Osteoblast (primary cell): ENCODE data around the gene HCRTR1. TPM values are rescaled to one million over a fixed set of nuclear protein-coding genes. Genes with fewer than 3 reads are reported as not detected.

ENCODE experiments used
- DNase-seq: peaks from one replicate; pipeline ENCODE4 v3.0.0; 2011; ENCODE audit warnings: low spot score, mixed read lengths; ENCODE audit not compliant: insufficient read length; ENCODE audit errors: missing footprints
- H2AFZ ChIP-seq: 2 replicates; pipeline ENCODE4 v1.6.0; 2011; ENCODE audit warnings: mild to moderate bottlenecking, low read length
- H3K27ac ChIP-seq: 2 replicates; pipeline ENCODE4 v1.5.1; 2011; ENCODE audit warnings: mild to moderate bottlenecking, low read depth, low read length, moderate library complexity
- H3K27me3 ChIP-seq: 2 replicates; pipeline ENCODE4 v1.6.0; 2012; ENCODE audit warnings: mild to moderate bottlenecking, control low read depth, inconsistent platforms, low read length, moderate library complexity; ENCODE audit not compliant: insufficient read depth
- H3K36me3 ChIP-seq: 2 replicates; pipeline ENCODE4 v1.5.1; 2011; ENCODE audit warnings: mild to moderate bottlenecking, low read length, control low read depth, moderate library complexity; ENCODE audit not compliant: insufficient read depth
- H3K4me1 ChIP-seq: 2 replicates; pipeline ENCODE4 v1.5.1; 2011; ENCODE audit warnings: mild to moderate bottlenecking, low read length, control low read depth, moderate library complexity; ENCODE audit not compliant: insufficient read depth
- H3K4me2 ChIP-seq: 2 replicates; pipeline ENCODE4 v1.6.0; 2011; ENCODE audit warnings: mild to moderate bottlenecking, low read length; ENCODE audit not compliant: insufficient read depth
- H3K4me3 ChIP-seq: fragments of 200-600 bp; sonication (generic); 3 replicates; pipeline ENCODE4 v1.5.1; 2012; ENCODE audit warnings: mild to moderate bottlenecking, low read length, inconsistent platforms; ENCODE audit not compliant: insufficient read depth
- H3K79me2 ChIP-seq: 2 replicates; pipeline ENCODE4 v1.6.0; 2012; ENCODE audit warnings: mild to moderate bottlenecking, low read length, control low read depth, inconsistent platforms; ENCODE audit not compliant: insufficient read depth
- H3K9me3 ChIP-seq: 2 replicates; pipeline ENCODE4 v1.5.1; 2011; ENCODE audit warnings: low read depth, low read length, control low read depth
- H4K20me1 ChIP-seq: 2 replicates; pipeline ENCODE4 v1.6.0; 2012; ENCODE audit warnings: mild to moderate bottlenecking, low read length, control low read depth; ENCODE audit not compliant: insufficient read depth
- CTCF ChIP-seq: IDR thresholded peaks from 2 replicates; pipeline ENCODE4 v1.5.1; 2011; ENCODE audit warnings: mild to moderate bottlenecking, low read depth, low read length, moderate library complexity; ENCODE audit errors: extremely low read depth
- total RNA-seq: library from RNA; depleted of rRNA; stranded (reverse); fragments of >200 nt; gene quantifications from 2 replicates; pipeline ENCODE4 v1.2.3, GENCODE V29; 2012

Gene HCRTR1
- total RNA-seq, 1 donor, result not detected

- DNase-seq, result no peak
- Histone ChIP-seq H3K4me3 (no peak overlapping the region), H3K36me3 (no peaks in the 10 kb centered on the region), H3K79me2 (no peaks in the 10 kb centered on the region), H3K9me3 (no peaks in the 10 kb centered on the region), H4K20me1 (no peaks in the 10 kb centered on the region), H3K4me2 (no peak overlapping the region), H3K27ac (no peak overlapping the region), H2AFZ (no peak overlapping the region), H3K4me1 (peaks cover 7% of the 10 kb centered on the region), H3K27me3 (no peaks in the 10 kb centered on the region)
- TF ChIP-seq CTCF, result no peak
Measured at GRCh38 chr1:31620631-31621497, 3.4 kb downstream of the HCRTR1 start.

GRCh38 chr1:31621498-31621820, 4.0 kb downstream of the HCRTR1 start:
- no peaks in the 10 kb centered on the region for H3K79me2 ChIP-seq
- H3K9me3 ChIP-seq, result no peaks in the 10 kb centered on the region
- no peaks in the 10 kb centered on the region for H4K20me1 ChIP-seq
- DNase-seq, result no peak
- H3K4me1 ChIP-seq, result peaks cover 12% of the 10 kb centered on the region
- H3K27ac ChIP-seq, result no peak overlapping the region
- H3K27me3 ChIP-seq, result no peaks in the 10 kb centered on the region
- no peak overlapping the region for H2AFZ ChIP-seq
- no peak overlapping the region for H3K4me2 ChIP-seq
- H3K36me3 ChIP-seq, result no peaks in the 10 kb centered on the region
- TF ChIP-seq CTCF, result no peak
- H3K4me3 ChIP-seq, result no peak overlapping the region

- Histone ChIP-seq H2AFZ (no peak overlapping the region), H3K27ac (no peak overlapping the region), H4K20me1 (no peaks in the 10 kb centered on the region), H3K27me3 (no peaks in the 10 kb centered on the region), H3K4me3 (no peak overlapping the region), H3K9me3 (no peaks in the 10 kb centered on the region), H3K36me3 (no peaks in the 10 kb centered on the region), H3K4me2 (no peak overlapping the region), H3K79me2 (no peaks in the 10 kb centered on the region), H3K4me1 (peaks cover 18% of the 10 kb centered on the region)
- DNase-seq, result peak; percentile 84
- no peak for TF ChIP-seq CTCF
Measured at GRCh38 chr1:31621847-31622730, 4.6 kb downstream of the HCRTR1 start.

GRCh38 chr1:31623365-31623764, 5.9 kb downstream of the HCRTR1 start:
- H3K79me2 ChIP-seq, result no peaks in the 10 kb centered on the region

More at GRCh38 chr1:31623365-31623764, 5.9 kb downstream of the HCRTR1 start:
- H3K27me3 ChIP-seq, result no peaks in the 10 kb centered on the region
- H3K4me1 ChIP-seq, result peaks cover 31% of the 10 kb centered on the region
- peaks cover 5% of the 10 kb centered on the region for H3K36me3 ChIP-seq
- no peak overlapping the region for H2AFZ ChIP-seq
- no peak overlapping the region for H3K4me2 ChIP-seq
- TF ChIP-seq CTCF, result no peak
- H3K27ac ChIP-seq, result no peak overlapping the region
- H3K9me3 ChIP-seq, result no peaks in the 10 kb centered on the region
- no peak overlapping the region for H3K4me3 ChIP-seq
- H4K20me1 ChIP-seq, result peaks cover 4% of the 10 kb centered on the region
- no peak for DNase-seq
